ENCODE measurements around the gene MOB3C.

Gene MOB3C

DNA sequence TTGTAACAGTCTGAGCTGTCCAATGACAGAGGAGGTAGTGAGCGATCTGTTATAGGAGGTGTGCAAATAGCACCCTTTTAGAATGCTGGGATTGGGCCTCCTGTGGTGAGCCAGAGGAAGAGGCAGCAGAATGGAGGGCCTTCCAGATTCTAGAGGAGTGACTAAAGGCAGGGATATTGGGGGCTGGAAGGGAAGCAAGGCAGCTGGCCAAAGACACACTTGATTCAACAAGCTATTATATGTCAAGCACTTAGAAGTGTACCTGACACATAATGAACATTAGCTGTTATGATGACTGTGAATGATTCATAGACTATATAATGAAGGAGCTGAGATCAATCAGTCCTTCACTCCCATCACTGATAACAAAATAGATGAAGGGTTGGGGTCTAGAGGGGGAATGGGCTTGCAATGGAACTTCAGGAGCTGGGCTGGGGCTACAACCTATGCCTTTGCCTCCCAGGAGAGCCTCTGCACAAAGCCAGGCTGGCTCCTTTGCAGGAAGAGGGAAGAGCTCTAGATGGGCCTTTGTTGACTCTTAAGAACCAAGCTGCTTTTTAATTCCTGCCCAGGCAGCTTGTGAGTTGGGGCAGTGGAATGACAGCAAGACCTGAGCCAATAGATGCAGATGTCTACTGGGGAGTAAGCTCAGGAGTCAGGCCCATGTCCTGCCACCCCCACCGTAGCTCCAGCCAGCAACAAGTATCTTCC is 10.2 kb downstream of the MOB3C start:
- DNase-seq (ENCODE audit: low read depth in 2 of 2) = no peak

DNA sequence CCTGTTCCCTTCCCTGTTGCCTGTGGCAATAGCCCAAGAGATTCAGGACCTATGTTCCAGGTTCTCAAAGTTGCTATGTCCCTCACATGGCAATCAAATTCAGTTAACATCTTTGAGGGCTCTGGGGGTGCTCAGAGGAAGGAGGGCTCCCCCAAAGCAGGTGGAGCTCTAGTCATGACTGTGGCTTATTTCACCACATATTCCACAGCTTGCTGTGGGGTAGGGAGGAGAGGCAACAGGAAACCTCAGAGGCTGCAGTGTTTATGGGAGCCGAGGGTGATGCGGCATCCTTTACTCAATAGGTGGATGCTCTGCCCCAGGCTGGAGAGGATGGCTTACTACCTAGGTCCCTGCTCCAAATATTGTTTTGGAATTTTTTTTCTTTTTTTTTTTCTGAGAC is 11.4 kb downstream of the MOB3C start:
- DNase-seq (ENCODE audit: low read depth in 2 of 2) = no peak

DNA sequence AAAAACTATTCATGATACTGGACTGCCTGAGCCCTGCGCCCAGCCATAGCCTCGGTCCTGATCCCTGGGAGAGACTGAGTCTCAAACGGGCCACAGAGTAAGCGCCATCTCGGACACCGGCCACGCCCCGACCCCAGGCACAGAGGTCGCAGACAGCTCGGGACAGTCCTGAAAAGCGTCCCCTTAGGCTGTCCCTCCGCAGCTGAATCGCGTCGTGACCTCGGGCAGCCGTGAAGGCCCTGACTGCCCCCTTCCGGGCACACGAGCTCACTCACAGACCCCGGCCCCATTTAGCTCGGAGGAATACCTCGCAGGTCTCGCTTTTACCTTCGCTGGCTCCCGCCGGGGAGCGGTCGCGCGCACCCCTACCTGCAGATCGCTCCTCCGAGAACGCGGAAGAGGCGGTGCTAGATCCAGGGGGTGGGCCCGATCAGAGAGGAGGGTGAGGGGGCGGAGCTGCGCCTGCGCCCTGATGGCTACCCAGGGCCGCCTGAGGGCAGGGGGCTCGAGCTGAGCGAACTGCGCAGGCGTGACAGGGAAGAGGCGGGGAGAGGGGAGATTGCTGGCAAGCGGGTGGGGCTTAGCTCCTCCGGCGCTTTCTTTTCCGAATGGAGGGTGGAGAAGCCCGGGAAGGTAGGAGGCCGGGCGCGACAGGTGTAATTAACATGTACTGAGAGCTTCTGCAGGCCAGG is 12.6 kb downstream of the MOB3C start, which contains the start of gene MKNK1:
MKNK1 (minus strand) TSS at position 411 of the 692 bp plus-strand sequence. CDS start 20,941 bp downstream, outside the sequence.
- DNase-seq (ENCODE audit: low read depth in 2 of 2) = peak; percentile 96 to 98

- DNase-seq (ENCODE audit: low read depth in 2 of 2) = no peak
Measured at GRCh38 chr1:46603481-46603857, 13.1 kb downstream of the MOB3C start.

- no peak for DNase-seq (ENCODE audit: low read depth in 2 of 2)
Measured at GRCh38 chr1:46601257-46602007, 15.2 kb downstream of the MOB3C start.

DNA sequence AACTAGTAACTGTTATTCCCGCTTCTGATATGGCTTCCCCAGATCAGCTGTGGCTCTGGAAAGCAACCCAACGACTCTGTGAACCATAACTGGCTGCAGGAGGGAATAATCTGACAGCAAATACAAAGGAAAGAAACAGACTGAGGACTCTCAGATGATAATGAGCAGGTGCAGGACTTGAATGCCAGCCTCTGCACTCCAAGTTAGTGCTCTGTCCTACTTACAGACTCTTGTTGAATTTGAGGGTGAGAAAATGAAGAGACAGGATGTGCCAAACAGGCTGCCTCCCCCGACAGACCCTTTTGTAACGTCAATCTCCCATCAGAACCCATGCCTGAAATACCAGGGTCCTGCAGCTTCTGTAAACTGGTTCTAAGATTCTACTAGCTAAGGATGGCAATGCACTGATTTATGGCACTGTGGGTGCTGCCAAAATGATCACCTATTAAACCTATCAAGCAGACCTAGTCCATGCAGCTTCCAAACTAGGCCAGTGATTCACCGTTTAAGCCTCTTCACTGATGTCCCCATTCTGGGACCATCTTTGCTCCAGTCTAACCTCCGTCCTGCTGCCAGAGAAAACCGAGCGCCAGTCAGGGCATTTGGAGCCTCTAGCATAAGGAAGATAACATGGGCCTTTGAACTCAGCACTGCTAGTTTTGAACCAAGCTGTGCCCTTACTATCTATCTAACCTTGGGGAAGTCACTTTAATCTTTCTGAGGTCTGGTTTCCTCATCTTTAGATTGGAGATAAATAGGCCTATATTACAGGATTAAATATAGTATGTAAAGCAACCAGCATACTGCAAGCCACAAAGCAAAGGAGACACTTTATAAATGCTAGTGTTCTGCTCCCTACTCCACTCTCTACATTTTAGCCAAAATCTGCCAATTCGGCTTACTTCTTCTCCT is 17.3 kb downstream of the MOB3C start:
- no peak for DNase-seq (ENCODE audit: low read depth in 2 of 2)

DNA sequence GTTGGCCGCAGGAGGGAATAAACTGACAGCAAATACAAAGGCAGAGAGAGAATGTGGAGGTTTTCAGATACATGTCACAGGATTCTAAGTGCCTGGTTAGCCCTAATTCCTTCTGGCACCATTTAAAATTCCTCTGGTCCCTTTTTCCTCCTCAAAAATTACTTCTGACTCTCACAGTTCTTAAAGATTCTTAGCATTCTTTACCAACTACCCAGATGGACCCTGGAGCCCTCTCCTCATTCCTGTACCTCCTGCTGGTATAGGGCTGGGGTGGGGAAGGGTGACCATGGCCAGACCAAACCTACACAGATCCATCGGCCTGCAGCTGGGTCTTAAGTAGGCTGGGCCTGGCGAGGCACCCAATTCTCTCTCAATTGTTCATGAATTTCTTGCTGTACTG is 19.8 kb downstream of the MOB3C start:
- DNase-seq (ENCODE audit: low read depth in 2 of 2) = no peak

DNA sequence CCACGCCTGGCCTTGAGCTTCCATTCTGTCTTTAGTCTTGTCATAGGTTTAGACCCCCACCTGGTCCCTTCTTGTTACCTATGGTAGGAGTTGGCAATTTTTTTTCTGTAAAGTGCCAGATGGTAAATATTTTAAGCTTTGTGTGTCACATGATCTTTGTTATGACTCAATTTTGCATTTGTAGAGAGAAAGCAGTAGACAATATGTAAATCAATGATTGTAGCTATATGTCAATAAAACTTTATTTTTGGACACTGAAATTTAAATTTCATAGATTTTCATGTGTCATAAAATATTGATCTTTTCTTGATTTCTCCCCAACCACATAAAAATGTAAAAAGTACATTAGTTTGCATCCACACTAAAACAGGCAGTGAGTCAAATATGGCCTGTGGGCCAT is 20.6 kb downstream of the MOB3C start:
- DNase-seq (ENCODE audit: low read depth in 2 of 2) = no peak

DNA sequence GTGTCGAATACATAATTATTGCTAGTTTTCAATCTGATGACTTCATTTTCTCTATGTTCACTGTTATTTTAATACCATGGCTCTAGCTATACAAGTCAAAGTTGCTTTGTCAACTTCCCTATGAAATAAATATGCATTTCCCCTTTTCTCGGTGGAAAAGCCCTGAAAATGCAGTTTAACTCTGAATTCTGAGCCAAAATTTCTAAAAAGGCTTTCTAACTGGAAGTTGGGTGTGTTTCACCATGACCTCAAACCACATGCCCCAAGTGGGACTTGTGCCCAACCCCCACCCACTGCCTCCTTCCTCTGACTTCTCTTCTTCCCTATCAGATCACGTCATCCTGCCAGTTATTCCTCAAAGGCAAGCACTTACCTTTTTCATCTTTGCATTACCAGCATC is 21.5 kb downstream of the MOB3C start:
- no peak for DNase-seq (ENCODE audit: low read depth in 2 of 2)

DNA sequence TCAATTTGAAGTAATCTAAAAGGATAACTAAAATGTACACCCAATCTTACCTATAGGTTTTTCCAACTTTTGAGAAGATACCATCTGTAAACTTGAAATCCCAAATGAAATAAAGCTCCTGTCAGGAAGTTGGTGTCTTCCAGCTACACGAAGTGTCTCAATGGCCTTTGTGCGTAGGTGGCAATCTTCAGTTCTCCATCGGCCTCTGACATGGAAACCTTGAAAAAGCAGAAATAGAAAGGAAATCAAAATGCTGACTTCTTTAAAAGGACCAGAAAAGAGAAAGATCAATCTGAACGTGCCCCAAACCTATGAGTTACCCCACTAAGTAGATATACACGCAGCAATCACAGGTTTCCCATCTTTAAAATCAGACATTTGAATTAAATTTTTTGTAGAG is 22.5 kb downstream of the MOB3C start:
- no peak for DNase-seq (ENCODE audit: low read depth in 2 of 2)

- DNase-seq (ENCODE audit: low read depth in 2 of 2) = no peak
Measured at GRCh38 chr1:46592823-46593222, 23.8 kb downstream of the MOB3C start.

GRCh38 chr1:46589529-46589928 is 27.1 kb downstream of the MOB3C start:
- no peak for DNase-seq (ENCODE audit: low read depth in 2 of 2)

GRCh38 chr1:46587069-46587468 is 29.5 kb downstream of the MOB3C start:
- no peak for DNase-seq (ENCODE audit: low read depth in 2 of 2)

GRCh38 chr1:46585312-46585938 is 31.2 kb downstream of the MOB3C start:
- DNase-seq (ENCODE audit: low read depth in 2 of 2) = no peak

GRCh38 chr1:46583494-46583893 is 33.1 kb downstream of the MOB3C start:
- no peak for DNase-seq (ENCODE audit: low read depth in 2 of 2)

DNA sequence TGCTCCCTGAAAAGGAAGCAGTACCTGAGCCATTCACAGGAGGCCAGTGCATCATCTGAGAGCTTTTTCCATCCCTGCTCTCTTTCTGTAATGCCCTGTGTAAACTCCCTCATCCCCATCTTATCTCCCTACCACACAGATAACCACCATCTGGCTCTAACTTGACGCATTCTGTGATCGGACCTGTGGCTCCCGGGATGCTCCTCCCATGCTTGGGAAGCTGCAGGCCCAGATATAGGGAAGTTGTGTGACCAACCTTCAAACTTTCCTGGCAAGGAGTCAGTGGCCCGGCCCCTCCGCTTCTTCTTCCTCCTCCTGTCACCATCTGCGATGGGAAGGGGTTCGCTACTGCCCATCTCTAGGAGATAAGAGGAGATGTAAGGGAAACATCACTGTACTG is 33.6 kb downstream of the MOB3C start:
- DNase-seq (ENCODE audit: low read depth in 2 of 2) = no peak

GRCh38 chr1:46581681-46582455 is 34.7 kb downstream of the MOB3C start:
- no peak for DNase-seq (ENCODE audit: low read depth in 2 of 2)

DNA sequence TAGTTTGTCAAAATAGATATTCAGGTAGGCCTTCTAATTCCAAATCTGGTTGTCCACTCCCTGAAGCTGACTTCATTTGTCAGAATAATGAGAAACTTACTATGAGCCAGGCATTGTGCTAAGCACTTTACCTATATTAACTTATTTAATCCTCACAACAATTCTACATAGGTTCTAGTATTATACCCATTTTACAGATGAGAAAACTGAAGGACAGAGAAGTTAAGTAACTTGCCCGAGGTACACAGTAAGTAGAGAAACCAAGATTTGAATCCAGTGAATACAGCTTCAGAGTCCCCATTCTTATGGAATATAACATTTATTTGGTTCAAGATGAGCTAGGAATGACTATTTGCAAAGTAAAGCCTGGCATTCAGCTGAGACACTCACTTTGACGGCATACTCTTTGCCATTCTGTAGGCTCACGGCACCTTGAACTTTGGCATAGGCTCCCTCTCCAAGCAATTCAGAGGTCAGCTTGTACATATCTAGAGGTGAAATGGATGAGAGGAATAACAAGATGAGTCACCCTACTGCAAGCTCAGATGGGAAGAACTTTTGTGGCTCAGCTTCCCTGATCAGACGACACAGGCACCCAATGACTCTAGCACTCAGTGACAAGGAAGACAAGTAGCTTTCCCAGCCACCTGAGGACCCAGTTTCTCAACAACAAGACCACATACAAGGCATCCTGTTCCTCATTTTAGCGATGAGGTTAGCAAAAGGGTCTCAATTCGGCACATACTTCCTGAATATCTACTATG is 36.3 kb downstream of the MOB3C start:
- DNase-seq (ENCODE audit: low read depth in 2 of 2) = no peak

- DNase-seq (ENCODE audit: low read depth in 2 of 2) = no peak
Measured at GRCh38 chr1:46577671-46578070, 38.9 kb downstream of the MOB3C start.

- DNase-seq (ENCODE audit: low read depth in 2 of 2) = no peak
Measured at GRCh38 chr1:46576596-46576995, 40.0 kb downstream of the MOB3C start.
